HG02588 (cell line): Measurements from ENCODE around the gene SDHB.
A peak's percentile ranks its signal among the peaks of the same experiment; 100 is the strongest.

Experiments used
- ATAC-seq: cut with Tn5 transposase; IDR thresholded peaks from one replicate; pipeline ENCODE4 v1.9.1; 2021; ENCODE audit warnings: mild to moderate bottlenecking, moderate library complexity; ENCODE audit not compliant: unreplicated experiment

The SDHB gene

DNA sequence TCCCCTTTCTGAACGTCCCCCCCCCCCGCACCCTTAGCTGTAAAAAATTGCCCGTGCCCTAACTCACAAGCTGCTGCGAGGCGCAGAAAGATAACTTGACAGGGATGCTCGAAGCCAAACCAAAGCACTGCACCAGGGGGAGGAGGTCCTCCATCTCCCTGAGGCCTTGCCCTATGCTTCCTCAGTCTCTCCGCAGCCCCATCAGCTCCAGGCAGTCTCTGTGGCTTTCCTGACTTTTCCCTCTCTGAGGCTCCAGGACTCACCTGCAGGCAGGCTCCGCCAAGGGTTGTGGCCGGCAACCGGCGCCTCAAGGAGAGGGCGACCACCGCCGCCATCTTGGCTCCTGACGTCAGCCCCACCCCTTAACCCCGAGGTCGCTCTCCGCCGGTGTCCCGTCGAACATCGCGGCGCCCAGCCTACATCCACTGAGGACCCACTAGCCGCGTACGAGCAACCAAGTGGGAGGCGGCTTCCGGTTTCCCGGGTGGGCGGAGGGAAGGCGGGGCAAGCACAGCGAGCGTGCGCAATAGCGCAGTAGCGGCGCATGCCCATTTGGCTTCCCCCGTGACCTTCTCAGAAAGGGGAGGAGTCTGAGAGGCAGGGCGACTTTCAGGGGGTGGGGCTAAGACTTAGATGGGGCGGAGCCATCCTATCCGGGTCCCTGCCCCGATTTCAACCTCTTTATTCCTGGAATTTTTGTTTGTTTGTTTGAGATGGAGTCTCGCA, at the start of gene SDHB:
SDHB (minus strand) TSS at position 348 of the 726 bp plus-strand sequence; CDS start at position 335, 13 bp downstream.
- ATAC-seq: peak; percentile 98

DNA sequence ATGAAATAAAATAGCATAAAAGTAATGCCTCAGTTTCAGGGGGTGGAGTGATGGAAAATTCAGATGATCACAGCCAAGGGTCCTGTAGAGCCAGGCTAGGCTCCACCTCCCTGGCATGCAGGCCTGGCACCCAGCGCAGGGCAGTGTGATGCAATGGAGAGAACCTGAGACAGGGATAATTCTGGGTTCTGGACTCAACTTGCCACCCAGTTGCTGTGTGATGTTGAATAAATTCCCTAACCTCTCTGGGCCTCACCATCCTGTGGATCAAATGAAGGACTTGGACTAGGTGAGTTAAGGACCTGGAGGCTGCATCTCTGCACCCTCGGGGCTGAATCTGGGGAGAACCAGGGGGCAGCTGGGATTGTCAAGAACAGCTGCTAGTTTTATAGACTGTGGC, 48.4 kb upstream of the SDHB start:
- no peak for ATAC-seq

DNA sequence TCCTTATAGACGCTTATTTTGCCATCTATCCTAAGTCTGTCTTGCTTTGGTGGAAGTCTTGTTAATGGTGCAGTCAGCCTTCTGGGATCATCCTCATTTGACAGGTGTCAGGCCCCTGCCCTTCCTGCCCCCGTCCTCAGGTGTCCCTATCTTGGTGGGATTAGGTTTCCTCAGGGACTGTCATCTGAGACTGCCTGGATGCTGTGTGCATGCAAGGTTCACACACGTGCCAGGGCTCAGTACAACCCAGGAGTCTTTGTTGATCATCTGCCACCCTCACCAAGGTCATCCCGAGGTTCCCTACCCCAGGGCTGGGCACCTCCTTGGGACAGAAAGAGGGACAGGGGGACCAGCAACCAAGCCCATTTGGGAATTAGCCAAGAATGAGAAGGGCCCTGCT, 47.4 kb upstream of the SDHB start:
- no peak for ATAC-seq

DNA sequence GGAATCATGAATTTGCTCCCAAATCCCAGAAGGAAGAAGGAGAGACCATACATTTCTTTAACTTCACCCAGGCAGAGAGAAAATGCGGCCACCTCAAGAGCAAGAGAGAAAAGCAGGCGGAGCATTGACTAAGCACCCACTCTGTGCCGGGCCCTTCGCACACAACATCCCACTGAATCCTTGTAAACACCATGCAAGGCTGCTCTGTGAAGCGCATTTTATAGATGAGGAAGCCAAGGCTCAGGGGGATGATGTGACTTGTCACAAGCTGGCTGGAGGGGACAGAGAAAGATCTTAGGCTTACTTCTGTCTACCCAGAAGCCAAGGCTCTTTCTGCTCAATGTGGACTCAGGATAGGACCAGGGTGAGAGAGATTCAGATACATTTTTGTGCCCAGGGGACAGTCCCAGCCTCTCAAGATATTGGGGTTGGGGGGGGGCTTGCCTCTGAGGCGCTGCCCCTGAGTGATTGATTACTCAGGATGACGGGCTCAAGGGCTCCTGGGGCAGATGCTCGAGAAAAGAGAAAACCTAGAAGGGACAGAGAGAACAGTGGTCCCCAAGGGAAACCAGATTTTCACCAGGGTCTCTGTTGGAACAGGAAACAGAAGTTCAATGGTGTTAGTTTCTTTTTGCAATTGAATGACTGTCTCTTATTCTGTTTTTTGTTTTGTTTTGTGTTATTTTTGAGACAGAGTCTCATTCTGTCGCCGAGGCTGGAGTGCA, 45.9 kb upstream of the SDHB start:
- no peak for ATAC-seq

DNA sequence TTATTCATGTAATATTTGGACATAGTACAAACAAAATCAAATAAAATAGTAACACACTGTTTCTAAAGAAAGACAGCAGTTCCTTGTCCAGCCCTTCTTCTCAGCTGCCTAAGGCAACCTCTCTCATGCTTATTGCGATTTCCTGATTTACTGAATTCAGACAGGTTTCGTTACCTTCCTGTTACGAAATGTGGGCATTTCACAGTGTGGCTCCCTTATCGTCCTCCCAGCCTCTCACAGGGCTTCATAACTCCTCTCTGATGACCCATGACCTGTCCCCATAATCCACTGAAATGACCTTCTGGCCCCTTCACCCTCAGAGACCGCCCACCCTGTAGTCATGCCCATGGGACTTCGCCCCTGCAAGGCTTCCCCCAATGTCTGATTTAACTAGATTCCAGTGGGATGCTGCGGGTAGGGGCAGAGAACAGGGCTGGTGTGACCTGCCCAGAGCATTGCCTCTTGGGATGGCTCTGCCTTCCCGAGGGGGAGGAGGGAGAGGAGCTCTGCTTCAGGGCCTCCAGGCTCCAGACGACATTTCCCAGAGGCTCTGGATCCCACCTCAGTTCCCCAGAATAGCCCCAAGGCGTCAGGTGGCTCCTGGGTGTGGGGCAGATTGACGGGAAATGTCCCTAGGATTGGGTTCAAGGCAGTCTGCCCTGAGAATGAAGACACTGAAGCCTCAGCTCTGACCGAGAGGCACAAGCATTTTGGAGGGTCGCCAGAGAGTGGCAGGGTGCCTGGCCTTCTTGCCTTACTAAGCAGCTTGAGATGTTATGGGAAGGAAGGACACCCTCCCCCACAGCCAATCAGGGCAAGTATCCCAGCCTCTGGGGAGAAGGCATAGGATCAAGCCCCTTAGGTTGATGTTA, 44.9 kb upstream of the SDHB start:
- no peak for ATAC-seq

DNA sequence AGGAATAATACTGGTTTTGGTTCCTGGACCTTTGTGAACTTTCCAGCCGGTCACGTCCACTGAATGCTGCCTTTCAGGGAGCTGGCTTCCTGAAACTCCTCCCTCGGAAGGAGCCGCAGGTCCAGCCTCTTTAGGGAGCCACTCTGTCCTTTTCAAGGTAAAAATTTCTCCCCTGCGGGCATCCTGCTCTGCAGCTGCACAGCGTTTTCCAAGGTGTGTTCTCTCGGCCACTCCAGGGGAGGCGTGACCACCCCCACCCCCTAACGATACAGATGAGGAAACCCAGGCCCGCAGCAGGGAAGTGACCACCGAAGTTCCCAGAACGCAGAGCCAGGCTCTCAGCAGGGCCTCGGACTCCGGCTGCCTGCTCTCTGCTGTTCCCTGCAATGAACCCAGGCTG, 44.0 kb upstream of the SDHB start:
- no peak for ATAC-seq

DNA sequence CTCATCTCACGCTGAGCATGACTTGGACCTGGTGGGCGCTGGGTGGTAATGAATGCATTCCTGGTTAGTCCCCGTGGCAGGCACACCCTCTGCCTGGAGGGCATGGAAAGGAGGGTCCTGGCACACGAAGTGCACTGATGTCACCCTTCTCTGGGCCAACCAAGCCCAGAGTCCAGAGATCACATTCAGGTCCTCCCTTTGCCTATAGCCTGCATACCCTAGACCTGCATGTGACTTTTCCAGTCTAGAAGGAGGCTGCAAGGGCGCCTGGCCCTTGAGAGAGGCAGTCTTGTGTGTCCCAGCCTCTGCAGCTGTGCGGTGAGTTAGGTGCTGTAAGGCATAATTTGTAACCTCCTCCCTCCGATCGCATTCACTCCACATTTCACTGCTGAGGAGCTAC, 43.3 kb upstream of the SDHB start:
- ATAC-seq: no peak

DNA sequence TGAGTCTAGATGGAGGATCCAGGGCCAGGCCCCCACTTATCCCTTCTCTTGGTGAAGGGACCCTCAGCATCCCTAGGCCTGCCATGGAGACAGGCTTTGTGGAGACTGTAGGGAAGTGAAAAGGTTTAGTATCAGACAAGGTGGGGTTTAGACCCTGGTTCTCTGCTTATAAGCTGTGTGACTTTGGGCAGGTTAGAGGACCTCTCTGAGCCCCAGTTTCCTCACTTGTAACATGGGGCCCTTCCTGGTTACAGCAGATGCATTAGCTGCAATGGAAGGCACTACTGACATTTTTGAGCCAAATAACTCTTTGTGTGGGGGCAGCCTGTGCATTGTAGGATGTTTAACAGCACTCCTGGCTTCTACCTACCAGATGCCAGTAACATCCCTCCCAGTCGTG, 42.8 kb upstream of the SDHB start:
- ATAC-seq: no peak

DNA sequence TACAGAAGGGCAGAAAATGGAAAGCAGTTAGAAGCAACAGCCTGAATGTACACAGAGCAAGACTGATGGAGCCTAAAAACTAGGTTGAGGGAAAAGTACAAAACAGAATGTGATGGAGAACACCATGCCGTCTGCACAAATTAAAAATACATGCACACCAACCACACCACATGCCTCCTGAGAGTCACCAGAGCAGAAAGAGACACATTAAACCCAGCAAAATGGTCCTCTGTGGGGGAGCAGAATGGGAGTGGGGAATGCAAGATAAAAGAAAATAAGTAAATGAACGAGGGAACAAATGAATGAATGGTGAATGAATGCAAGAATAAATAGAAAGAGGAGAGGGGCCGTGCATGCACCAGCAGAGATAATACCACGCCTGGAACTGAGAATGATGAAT, 41.3 kb upstream of the SDHB start:
- ATAC-seq: no peak

DNA sequence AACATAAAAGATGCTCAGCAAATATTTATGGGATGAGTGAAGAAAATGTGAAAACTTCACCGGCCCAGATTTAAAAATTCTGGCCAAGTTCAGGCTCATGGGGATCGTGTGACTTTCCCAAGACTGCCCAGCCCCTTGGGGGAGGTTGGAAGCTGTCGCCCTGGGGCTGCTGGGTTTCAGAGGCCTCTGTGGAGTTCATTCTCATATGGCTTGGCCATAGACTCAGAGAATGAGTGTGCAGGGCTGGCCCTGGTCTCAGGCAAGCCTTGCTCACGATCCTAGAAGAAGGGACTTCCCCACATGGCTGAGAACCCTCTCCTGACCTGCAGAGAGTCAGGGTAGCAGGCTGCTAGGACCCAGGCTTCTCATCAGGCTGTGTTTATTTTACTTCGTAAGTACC, 40.8 kb upstream of the SDHB start:
- ATAC-seq: peak; percentile 64

DNA sequence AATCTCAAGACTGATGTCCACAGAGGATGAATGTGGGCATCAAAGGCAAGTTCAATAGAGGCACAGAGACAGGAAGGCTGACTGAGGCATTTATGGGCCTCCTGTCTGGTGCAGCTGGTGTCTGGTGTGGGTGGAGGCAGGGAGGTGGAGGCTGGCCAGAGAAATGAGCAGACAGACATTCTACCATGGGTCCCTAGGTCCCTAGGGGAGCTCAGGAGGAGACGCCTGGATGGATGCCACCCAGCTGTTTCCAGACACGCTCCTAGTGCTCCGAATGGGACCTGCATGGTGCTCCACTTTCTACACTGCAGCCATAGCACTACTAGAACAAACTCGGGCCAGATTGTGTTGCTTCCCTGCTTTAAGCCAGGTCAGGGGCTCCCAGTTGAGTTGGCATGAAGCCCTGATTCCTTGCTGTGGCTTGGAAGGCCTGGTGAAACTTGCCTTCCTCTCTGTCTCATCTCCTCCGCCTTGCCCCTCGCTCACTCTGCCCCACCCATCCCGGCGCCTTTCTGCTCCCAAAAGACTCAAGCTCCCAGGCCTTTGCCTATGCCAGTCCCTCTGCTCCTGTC, 40.1 kb upstream of the SDHB start:
- no peak for ATAC-seq

DNA sequence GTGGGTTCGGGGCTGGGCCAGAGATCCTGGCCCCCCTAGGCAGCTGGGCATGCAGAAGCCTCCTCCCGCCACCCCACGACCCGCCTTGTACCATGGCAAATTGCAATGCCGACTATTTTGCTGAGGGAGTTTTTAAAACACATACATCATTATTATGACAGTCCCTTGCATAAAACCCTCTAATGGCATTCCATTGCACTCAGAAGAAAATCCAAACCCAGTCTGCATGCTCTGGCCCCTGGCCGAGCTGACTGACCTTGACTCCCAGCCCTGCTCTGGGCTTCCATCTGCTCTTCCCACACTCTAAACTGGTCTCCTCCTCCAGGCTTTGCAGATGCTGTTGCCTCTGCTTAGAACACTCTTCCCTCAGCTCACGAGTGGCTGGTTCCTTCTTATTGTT, 37.4 kb upstream of the SDHB start:
- no peak for ATAC-seq

DNA sequence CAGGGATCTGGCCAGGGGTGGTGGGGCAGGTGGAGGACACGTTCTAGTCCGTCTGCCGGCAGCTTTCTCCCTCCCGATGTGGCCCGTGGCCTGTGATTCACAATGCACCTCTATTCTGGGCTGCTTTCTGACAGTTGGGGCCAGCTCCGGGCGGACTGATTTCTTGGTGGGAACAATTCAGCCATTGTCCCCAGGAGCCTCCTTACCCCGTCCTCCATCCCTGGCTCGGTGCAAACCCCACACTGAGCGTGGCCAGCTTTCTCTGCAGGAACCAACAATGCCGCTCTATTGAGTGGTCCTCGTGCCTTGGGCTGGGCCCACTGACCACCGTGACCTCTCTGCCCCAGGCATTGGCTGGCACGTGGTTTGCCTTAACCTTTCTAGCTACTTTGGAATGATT, 35.7 kb upstream of the SDHB start:
- no peak for ATAC-seq

DNA sequence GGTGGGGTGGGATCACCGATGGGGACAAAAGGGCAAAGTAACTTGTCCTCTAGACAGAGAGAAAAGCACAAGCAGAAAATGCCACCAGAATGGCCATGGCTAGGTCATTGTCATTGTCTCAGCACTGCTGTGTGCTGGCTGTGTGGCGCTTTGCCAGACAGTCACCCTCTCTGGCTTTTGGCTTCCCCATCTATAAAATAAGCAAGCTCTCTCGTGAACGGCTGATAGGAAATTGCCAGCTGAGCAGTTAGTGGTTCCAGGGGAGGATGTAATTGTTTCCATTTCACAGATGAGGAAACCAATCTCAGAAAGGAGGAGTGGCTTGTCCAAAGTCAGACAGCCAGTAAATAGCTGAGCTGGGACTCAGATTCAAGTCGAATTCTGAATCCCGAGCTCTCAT, 32.9 kb upstream of the SDHB start:
- ATAC-seq: no peak

DNA sequence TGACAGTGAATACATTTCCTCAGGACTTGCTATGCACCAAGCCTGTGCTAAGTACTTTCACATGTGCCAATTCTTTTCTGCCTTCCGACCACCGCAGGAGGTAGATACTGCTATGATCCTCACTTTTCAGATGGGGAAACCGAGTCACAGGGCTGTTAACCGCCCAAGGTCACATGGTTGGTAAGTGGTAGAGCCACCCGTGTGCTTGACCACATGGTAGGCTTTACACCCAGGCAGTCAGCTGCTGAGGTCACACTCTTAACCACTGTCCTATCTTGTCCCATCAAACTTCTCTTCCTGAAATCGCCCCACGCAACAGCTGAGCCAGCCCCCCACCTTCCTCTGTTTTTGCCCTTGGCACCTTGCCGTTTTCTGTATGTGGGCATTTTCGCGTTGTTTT, 31.0 kb upstream of the SDHB start:
- ATAC-seq: no peak

DNA sequence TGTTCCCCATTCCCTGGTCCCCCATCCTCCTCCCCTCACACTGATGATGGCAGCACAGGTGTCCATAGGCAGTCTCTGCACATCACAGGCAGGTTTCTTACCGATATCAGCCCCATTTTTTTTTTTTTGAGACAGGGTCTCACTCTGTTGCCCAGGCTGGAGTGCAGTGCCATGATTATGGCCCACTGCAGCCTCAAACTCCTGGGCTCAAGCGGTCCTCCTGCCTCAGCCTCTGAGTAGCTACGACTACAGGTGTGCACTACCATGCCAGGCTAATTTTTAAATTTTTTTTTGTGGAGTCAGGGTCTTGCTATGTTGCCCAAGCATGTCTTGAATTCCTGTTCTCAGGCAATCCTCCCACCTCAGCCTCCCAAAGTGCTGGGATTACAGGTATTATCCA, 28.9 kb upstream of the SDHB start:
- ATAC-seq: no peak

DNA sequence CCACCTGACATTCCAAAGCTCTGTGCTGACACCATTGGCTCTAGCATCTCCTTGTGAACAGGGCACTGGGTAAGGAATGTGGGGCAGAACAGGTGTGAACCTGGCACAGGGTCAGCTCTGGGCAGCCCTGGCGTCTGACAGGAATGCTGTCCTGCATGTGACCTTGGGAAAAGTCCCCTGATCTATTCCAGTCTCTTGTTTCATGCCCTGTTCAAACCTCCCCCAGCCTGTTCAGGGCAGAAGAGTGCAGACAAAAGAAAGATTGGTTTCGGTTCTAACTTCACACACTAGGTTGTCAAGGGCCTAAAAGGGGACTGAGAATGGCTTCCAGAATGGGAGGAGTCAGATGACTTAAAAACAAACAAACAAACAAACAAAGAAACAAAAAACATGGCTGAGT, 27.6 kb upstream of the SDHB start:
- ATAC-seq: no peak

DNA sequence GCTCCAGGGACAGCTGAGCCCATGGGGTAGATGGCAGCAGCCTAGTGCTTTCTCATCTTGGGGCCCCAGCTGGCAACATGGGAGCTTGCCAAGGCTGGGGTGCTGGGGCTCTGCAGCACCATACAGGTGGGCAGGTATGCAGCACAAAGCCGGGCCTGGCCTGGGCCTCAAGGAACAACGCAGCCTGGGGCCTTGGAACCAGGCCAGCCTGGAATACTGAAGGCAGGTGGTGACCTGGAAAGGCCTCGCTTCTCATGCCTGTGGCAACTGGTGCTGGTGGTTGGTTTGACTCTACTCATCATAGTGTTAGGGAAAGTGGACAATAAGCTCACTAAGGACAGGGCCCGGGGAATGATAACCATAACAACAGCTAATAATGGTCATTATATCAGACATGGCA, 27.0 kb upstream of the SDHB start:
- no peak for ATAC-seq

DNA sequence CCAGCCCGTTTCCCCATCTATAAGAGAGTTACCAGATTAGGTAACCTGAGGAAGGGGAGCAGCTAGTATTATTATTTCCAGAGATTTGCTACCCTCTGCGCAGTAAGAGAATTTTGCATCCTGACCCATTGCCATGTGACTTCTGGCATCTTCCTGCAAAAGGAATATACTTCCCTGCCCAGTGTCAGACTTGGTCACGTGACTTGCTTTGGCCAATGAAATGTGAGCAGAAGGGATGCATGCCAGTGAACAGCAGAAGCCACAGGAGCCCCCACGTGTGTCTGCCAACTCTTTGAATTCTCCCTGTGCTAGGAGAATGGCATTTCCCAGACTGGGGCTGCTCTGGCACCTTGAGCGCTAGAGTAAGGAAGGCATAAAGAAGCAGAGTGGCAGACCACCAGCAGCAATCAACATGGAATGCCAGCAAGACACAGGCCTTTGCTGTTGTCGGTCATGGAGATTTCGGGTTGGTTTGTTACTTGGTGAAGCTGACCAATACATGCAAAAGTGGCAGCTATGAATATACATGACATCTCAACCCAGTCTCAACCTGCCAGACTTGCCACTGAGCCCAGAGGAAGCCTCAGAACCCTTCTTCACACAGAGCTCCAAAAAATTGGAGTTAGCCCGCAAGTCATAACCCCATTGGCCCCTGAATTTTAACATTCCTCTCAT, 26.4 kb upstream of the SDHB start:
- no peak for ATAC-seq

DNA sequence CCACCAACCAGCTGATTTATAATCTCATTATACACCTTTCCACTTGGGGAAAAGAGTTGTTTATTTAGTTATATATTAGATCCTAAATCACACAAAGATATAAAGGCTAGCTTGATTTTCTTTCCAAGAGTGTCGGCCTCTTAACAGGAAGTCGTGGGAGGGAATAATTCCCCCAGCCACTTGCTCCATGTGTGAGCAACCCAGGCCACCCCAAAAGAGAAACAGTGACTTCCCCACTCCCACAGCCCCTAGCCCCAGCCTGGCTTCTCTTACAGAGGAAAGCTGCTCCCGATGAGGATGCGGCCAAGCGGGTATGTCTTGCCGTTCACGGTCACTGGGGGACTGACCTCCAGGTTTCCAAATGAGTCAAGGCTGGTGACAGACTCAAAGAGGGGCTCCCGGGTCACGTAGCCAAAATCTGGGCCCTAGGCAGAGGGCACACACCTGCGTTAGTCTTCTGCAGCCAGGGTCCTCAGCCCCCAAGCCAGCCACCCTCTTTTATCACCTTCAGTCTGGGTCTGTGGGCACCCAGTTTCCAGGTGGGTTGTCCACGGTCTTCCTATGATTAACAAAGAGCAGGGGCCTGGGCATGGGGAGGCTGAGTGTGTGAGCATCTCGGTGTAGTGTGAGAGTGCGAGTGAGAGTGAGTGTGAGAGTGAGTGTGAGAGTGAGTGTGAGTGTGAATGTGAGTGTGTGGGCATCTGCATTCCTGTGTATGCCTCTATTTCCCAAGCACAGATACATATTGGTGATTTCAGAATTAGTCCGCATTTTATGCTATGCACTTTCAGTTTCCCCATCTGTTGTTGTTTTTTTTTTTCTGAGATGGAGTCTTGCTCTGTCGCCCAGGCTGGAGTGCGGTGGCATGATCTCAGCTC, 25.4 kb upstream of the SDHB start:
- no peak for ATAC-seq
